H9 (cell line): ENCODE results near the gene SLC12A6. TPM values are rescaled to one million over a fixed set of nuclear protein-coding genes. Genes with fewer than 3 reads are reported as not detected.
"Not testable (repeated sequence)": the region's sequence is repeated elsewhere in the genome, so short reads cannot be mapped to it uniquely, and the experiment has no call there.

Experiments used
- DNase-seq: peaks from one replicate; pipeline ENCODE4 v3.0.0-alpha.2; 2017
- H2AFZ ChIP-seq: one replicate; pipeline ENCODE4 v1.6.1; 2013; ENCODE audit warnings: mild to moderate bottlenecking, low read length, control low read depth, moderate library complexity
- H2AK5ac ChIP-seq: 2 replicates; pipeline ENCODE4 v1.6.1; 2013; ENCODE audit warnings: low read length, control low read depth, mixed read lengths; ENCODE audit not compliant: insufficient read length
- H2BK120ac ChIP-seq: one replicate; pipeline ENCODE4 v1.6.1; 2013; ENCODE audit warnings: low read depth, mild to moderate bottlenecking, low read length, control low read depth, inconsistent platforms; ENCODE audit not compliant: poor library complexity, severe bottlenecking
- H2BK12ac ChIP-seq: 2 replicates; pipeline ENCODE4 v1.6.1; 2013; ENCODE audit warnings: low read length, control low read depth, mixed read lengths, low read depth; ENCODE audit not compliant: insufficient read length
- H2BK15ac ChIP-seq: 2 replicates; pipeline ENCODE4 v1.6.1; 2013; ENCODE audit warnings: low read depth, low read length, control low read depth
- H2BK20ac ChIP-seq: one replicate; pipeline ENCODE4 v1.6.1; 2013; ENCODE audit warnings: low read depth, mild to moderate bottlenecking, low read length, control low read depth, inconsistent platforms; ENCODE audit not compliant: poor library complexity, severe bottlenecking
- H2BK5ac ChIP-seq: 2 replicates; pipeline ENCODE4 v1.6.1; 2013; ENCODE audit warnings: low read length, control low read depth, mixed read lengths; ENCODE audit not compliant: insufficient read length
- H3K14ac ChIP-seq: 2 replicates; pipeline ENCODE4 v1.6.1; 2013; ENCODE audit warnings: low read length, control low read depth; ENCODE audit not compliant: insufficient read depth
- H3K18ac ChIP-seq: 2 replicates; pipeline ENCODE4 v1.6.1; 2013; ENCODE audit warnings: low read depth, mild to moderate bottlenecking, mixed read lengths, low read length, control low read depth; ENCODE audit not compliant: insufficient read length
- H3K23ac ChIP-seq: 2 replicates; pipeline ENCODE4 v1.6.1; 2013; ENCODE audit warnings: low read length, control low read depth, mixed read lengths, low read depth; ENCODE audit not compliant: insufficient read length
- H3K23me2 ChIP-seq: 2 replicates; pipeline ENCODE4 v1.6.1; 2013; ENCODE audit warnings: low read depth, mild to moderate bottlenecking, mixed read lengths, low read length, control low read depth; ENCODE audit not compliant: insufficient read length, poor library complexity, severe bottlenecking
- H3K27ac ChIP-seq: 2 replicates; pipeline ENCODE4 v1.5.1; 2013; ENCODE audit warnings: low read length, control low read depth, mixed read lengths, low read depth; ENCODE audit not compliant: insufficient read length
- H3K27me3 ChIP-seq: 2 replicates; pipeline ENCODE4 v1.6.1; 2013; ENCODE audit warnings: low read length, control low read depth, inconsistent platforms; ENCODE audit not compliant: insufficient read depth
- H3K4ac ChIP-seq: 2 replicates; pipeline ENCODE4 v1.6.1; 2013; ENCODE audit warnings: low read depth, mild to moderate bottlenecking, control low read depth, inconsistent platforms, low read length, moderate library complexity
- H3K4me1 ChIP-seq: 2 replicates; pipeline ENCODE4 v1.6.1; 2013; ENCODE audit warnings: low read length, control low read depth, inconsistent platforms; ENCODE audit not compliant: insufficient read depth
- H3K4me2 ChIP-seq: 2 replicates; pipeline ENCODE4 v1.6.1; 2013; ENCODE audit warnings: low read length, control low read depth, mixed read lengths; ENCODE audit not compliant: insufficient read length, insufficient read depth
- H3K56ac ChIP-seq: 2 replicates; pipeline ENCODE4 v1.6.1; 2013; ENCODE audit warnings: low read depth, mild to moderate bottlenecking, mixed read lengths, low read length, control low read depth; ENCODE audit not compliant: insufficient read length
- H3K79me1 ChIP-seq: 2 replicates; pipeline ENCODE4 v1.6.1; 2013; ENCODE audit warnings: low read depth, mild to moderate bottlenecking, moderate library complexity, low read length, control low read depth, inconsistent platforms; ENCODE audit not compliant: insufficient read depth, poor library complexity, severe bottlenecking
- H3K79me2 ChIP-seq: 2 replicates; pipeline ENCODE4 v1.6.1; 2013; ENCODE audit warnings: low read length, control low read depth, inconsistent platforms; ENCODE audit not compliant: insufficient read depth
- H3K9ac ChIP-seq: 2 replicates; pipeline ENCODE4 v1.6.1; 2013; ENCODE audit warnings: low read length, control low read depth, mixed read lengths; ENCODE audit not compliant: insufficient read length; ENCODE audit errors: extremely low read depth
- H3K9me3 ChIP-seq: one replicate; pipeline ENCODE4 v1.6.1; 2013; ENCODE audit warnings: low read depth, low read length, inconsistent platforms; ENCODE audit not compliant: control insufficient read depth
- H3T11ph ChIP-seq: one replicate; pipeline ENCODE4 v1.6.1; 2013; ENCODE audit warnings: mild to moderate bottlenecking, low read length, control low read depth, inconsistent platforms
- H4K20me1 ChIP-seq: one replicate; pipeline ENCODE4 v1.6.1; 2013; ENCODE audit not compliant: control insufficient read depth, insufficient read length, insufficient read depth
- H4K5ac ChIP-seq: 2 replicates; pipeline ENCODE4 v1.6.1; 2013; ENCODE audit warnings: low read depth, mild to moderate bottlenecking, mixed read lengths, low read length, control low read depth; ENCODE audit not compliant: insufficient read length
- H4K8ac ChIP-seq: replicated peaks from 2 replicates; pipeline ENCODE4 v1.6.1; 2013; ENCODE audit warnings: low read length, control low read depth, mixed read lengths, low read depth; ENCODE audit not compliant: insufficient read length
- H4K91ac ChIP-seq: 2 replicates; pipeline ENCODE4 v1.6.1; 2013; ENCODE audit warnings: low read depth, mild to moderate bottlenecking, moderate library complexity, mixed read lengths, low read length, control low read depth; ENCODE audit not compliant: insufficient read length
- H3K27ac Mint-ChIP-seq, 3 experiments: 2 replicates in 2 of 3; 3 replicates in 1 of 3; pipeline ENCODE4 v1.8.0; 2020 to 2021; ENCODE audit warnings: mixed read lengths in 3 of 3, mild to moderate bottlenecking in 1 of 3, moderate library complexity in 1 of 3
- H3K27me3 Mint-ChIP-seq: 2 replicates; pipeline ENCODE4 v1.8.0; 2021; ENCODE audit warnings: low read depth, mild to moderate bottlenecking, moderate library complexity, mixed read lengths
- H3K36me3 Mint-ChIP-seq, 3 experiments: 2 replicates in 2 of 3; 3 replicates in 1 of 3; pipeline ENCODE4 v1.8.0; 2020 to 2021; ENCODE audit warnings: low read depth in 3 of 3, mixed read lengths in 3 of 3; ENCODE audit not compliant: insufficient read depth in 1 of 3
- H3K4me1 Mint-ChIP-seq, 2 experiments: 2 replicates each; pipeline ENCODE4 v1.8.0; 2020; ENCODE audit warnings: mixed read lengths in 2 of 2
- H3K4me3 Mint-ChIP-seq, 2 experiments: 2 replicates in 1 of 2; 3 replicates in 1 of 2; pipeline ENCODE4 v1.8.0; 2020 to 2021; ENCODE audit warnings: mild to moderate bottlenecking in 2 of 2, mixed read lengths in 2 of 2, moderate library complexity in 1 of 2
- H3K9me3 Mint-ChIP-seq, 2 experiments: 2 replicates in 1 of 2; 3 replicates in 1 of 2; pipeline ENCODE4 v1.8.0; 2020; ENCODE audit warnings: mild to moderate bottlenecking in 2 of 2, mixed read lengths in 2 of 2, moderate library complexity in 1 of 2
- WGBS: extraction: QIAGEN DNeasy Blood & Tissue Kit; methylation state at CpG from one replicate; pipeline ENCODE4 v1.1.7; 2013; ENCODE audit warnings: missing lambda C conversion rate, low lambda C conversion rate, mixed read lengths; ENCODE audit not compliant: insufficient read length; ENCODE audit errors: extremely low coverage; 5-methylcytosine and 5-hydroxymethylcytosine counted together
- total RNA-seq: library from RNA; stranded (reverse); gene quantifications from 2 replicates; pipeline ENCODE4 v1.2.1, GENCODE V29; 2021
- TF ChIP-seq, protein P1 (sequence below): fragments of 200-600 bp; sonication (generic); conservative IDR thresholded peaks from 3 replicates; pipeline ENCODE4 v1.8.0; 2021; ENCODE audit warnings: antibody characterized with exemption, mild to moderate bottlenecking

SLC12A6 gene
- total RNA-seq, 1 experiment from 2014 or later, result 11.1 TPM

DNA sequence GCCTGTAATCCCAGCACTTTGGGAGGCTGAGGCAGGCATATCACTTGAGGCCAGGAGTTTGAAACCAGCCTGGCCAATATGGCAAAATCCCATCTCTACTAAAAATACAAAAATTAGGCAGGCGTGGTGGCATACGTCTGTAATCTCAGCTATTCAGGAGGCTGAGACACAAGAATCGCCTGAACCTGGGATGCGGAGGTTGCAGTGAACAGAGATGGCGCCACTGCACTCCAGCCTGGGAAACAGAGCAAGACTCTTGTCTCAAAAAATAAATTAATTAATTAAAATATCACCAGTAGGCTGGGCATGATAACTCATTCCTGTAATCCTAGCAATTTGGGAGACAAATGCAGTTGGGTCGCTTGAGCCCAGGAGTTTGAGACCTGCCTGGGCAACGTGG lies 144.3 kb downstream of the SLC12A6 start:
- not testable (repeated sequence) for H3K27me3 ChIP-seq, H3K27me3 Mint-ChIP-seq, H3K23me2 ChIP-seq, H4K20me1 ChIP-seq, H3K79me2 ChIP-seq, H4K5ac ChIP-seq, H3K4me2 ChIP-seq, H3K14ac ChIP-seq, H3K18ac ChIP-seq, H3K4me1 Mint-ChIP-seq, H3K4me1 ChIP-seq, H3K56ac ChIP-seq, H2AFZ ChIP-seq, H2AK5ac ChIP-seq, H3K9me3 ChIP-seq, H3K27ac Mint-ChIP-seq, H4K8ac ChIP-seq, H3K23ac ChIP-seq, H3K9me3 Mint-ChIP-seq, H2BK20ac ChIP-seq, H2BK120ac ChIP-seq, H3K9ac ChIP-seq, H4K91ac ChIP-seq, H3K4me3 Mint-ChIP-seq, H2BK5ac ChIP-seq, H3K27ac ChIP-seq, H3K79me1 ChIP-seq, H3K4ac ChIP-seq, H2BK15ac ChIP-seq, H3T11ph ChIP-seq, H2BK12ac ChIP-seq
- peak; percentile 36 for DNase-seq
- TF ChIP-seq, protein P1, sequence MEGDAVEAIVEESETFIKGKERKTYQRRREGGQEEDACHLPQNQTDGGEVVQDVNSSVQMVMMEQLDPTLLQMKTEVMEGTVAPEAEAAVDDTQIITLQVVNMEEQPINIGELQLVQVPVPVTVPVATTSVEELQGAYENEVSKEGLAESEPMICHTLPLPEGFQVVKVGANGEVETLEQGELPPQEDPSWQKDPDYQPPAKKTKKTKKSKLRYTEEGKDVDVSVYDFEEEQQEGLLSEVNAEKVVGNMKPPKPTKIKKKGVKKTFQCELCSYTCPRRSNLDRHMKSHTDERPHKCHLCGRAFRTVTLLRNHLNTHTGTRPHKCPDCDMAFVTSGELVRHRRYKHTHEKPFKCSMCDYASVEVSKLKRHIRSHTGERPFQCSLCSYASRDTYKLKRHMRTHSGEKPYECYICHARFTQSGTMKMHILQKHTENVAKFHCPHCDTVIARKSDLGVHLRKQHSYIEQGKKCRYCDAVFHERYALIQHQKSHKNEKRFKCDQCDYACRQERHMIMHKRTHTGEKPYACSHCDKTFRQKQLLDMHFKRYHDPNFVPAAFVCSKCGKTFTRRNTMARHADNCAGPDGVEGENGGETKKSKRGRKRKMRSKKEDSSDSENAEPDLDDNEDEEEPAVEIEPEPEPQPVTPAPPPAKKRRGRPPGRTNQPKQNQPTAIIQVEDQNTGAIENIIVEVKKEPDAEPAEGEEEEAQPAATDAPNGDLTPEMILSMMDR, result peak; percentile 55
- H3K36me3 Mint-ChIP-seq, result peaks cover 5 to 17% (median 13%) of the 10 kb centered on the region in 3 experiments
- WGBS, result no CpG with 5 or more reads among the region's 7 CpGs
